ENCODE measurements around the gene HPX. TPM values are rescaled to one million over a fixed set of nuclear protein-coding genes. Genes with fewer than 3 reads are reported as not detected.
A peak's percentile ranks its signal among the peaks of the same experiment; 100 is the strongest.

Gene HPX
- total and polyA plus RNA-seq, 2 of the 4 experiments (the other 2 are of a cell fraction) = 0.36 to 1.4 TPM

DNA sequence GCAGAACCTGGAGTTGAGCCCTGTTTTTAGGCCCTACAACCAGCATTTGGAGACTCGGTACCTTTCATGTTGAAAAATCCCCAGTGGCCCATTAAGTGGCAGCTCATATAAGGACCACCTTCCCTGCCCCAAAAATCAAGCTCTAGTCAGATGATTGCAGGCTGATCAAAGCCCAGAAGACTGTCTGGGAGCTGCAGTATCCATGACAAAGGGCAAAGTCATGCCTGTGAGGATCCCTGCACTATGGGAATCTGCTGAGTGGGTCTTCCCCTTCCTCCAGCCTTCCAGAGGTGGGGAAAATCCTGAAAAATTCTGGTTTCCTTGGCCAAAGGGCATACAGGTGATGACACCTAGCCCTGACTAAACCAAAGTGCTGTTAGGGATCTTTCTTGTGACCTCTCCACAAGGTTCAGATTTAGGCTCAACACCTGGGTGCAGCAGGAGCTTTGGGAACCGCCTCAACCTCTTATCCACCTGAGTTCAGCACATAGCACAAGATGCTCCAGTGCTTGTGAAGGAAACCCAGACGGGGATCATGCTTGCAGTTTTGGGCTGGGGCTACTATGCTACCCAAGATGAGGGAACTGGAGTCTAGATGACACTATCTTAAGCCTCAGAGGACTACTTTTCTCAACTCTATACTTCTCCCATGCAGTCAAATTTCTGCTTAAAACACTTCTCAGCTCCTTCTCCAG lies 34.2 kb upstream of the HPX start:
- Histone ChIP-seq H3K23ac (ENCODE audit: low read depth, low read length) (peak overlapping the region; percentile 25), H3K9ac (ENCODE audit: low read depth, low read length) (peak overlapping the region; percentile 82; the same call in 1 of the 2 replicates), H4K91ac (ENCODE audit: insufficient read depth, low read depth, low read length) (no peak overlapping the region), H3K18ac (ENCODE audit: low read depth, low read length) (no peak overlapping the region), H3K9me3 (ENCODE audit: control insufficient read depth, insufficient read depth, low read length) (no peaks in the 10 kb centered on the region), H2BK15ac (ENCODE audit: low read depth, low read length) (no peak overlapping the region), H3K79me1 (ENCODE audit: low read depth in 1 of 2, low read length in 2 of 2) (peaks cover 25 to 69% of the 10 kb centered on the region in 2 experiments; a peak in 3 of 4 replicates), H4K8ac (ENCODE audit: low read depth in 2 of 2, low read length in 2 of 2) (peak overlapping the region; percentile 55 to 87), H2AFZ (replicated peaks; ENCODE audit: low read length, poor library complexity) (no peak overlapping the region), H4K5ac (ENCODE audit: low read depth, low read length) (peak overlapping the region; percentile 34), H3K56ac (ENCODE audit: extremely low read depth, insufficient read depth, low read length) (peak overlapping the region; percentile 63; the same call in 1 of the 2 replicates), H3K4me2 (ENCODE audit: low read depth, low read length) (peak overlapping the region; percentile 92; the same call in 1 of the 2 replicates), H3K36me3 (ENCODE audit: control insufficient read depth, insufficient read depth, low read length) (peaks cover 29% of the 10 kb centered on the region), H3K4me1 (ENCODE audit: control insufficient read depth, insufficient read depth, low read length) (peaks cover 6% of the 10 kb centered on the region), H4K20me1 (ENCODE audit: insufficient read depth, low read length) (no peaks in the 10 kb centered on the region), H3K4me3 (ENCODE audit: insufficient read depth, low read depth, low read length) (no peak overlapping the region), H2AK9ac (replicated peaks; ENCODE audit: low read depth, low read length, poor library complexity) (peak overlapping the region; percentile 70), H3K27ac (ENCODE audit: insufficient read depth, low read length) (peak overlapping the region; percentile 0; the same call in 1 of the 2 replicates), H3K14ac (replicated peaks; ENCODE audit: low read depth, low read length) (no peak overlapping the region), H2BK20ac (ENCODE audit: low read depth, low read length) (no peak overlapping the region), H2BK5ac (ENCODE audit: low read depth, low read length, poor library complexity, severe bottlenecking) (no peak overlapping the region), H2BK120ac (ENCODE audit: low read depth, low read length) (no peak overlapping the region), H2AK5ac (ENCODE audit: low read depth, low read length) (peak overlapping the region; percentile 33; the same call in 1 of the 2 replicates), H3K4ac (ENCODE audit: low read depth, low read length) (peak overlapping the region; percentile 68; the same call in 1 of the 2 replicates), H3K27me3 (ENCODE audit: control insufficient read depth, insufficient read depth, low read length) (no peaks in the 10 kb centered on the region), H3K9me1 (ENCODE audit: insufficient read depth, low read length) (peaks cover 11% of the 10 kb centered on the region)
- ATAC-seq (ENCODE audit: low read depth) (no peak), DNase-seq (peak; percentile 6)
- ChIA-PET POLR2A (ENCODE audit: unreplicated experiment) (interaction anchor here (0.6 kb wide), 1 partner anchor 282 kb away, joined by 3 read pairs; no protein-coding TSS in a partner anchor), CTCF (interaction anchor here (0.6 to 0.8 kb wide), 2 partner anchors 96 to 220 kb away, joined by 4 read pairs; no protein-coding TSS in a partner anchor)
- no TSS peak for BruUV-seq (replicated peaks)
- TF ChIP-seq RFX5 (IDR thresholded peaks at IDR 0.05; ENCODE audit: low read depth, low read length) = no peak
- TF ChIP-seq MAFK (IDR thresholded peaks at IDR 0.05; ENCODE audit: low read depth, low read length) = peak; percentile 4; the same call in 1 of the 2 replicates
- TF ChIP-seq MAZ (IDR thresholded peaks at IDR 0.05; ENCODE audit: borderline replicate concordance, low read depth, low read length) = no peak
- intact Hi-C loops (cut with micrococcal nuclease) = loop anchor here (1.0 kb wide), 1 partner anchor 137 kb away; the partner anchor contains the start of gene TAF10
- 83% methylated on average over 1 of the region's 3 CpGs; no CpG with 5 or more reads in 1 of the 2 experiments for WGBS, 2 experiments (ENCODE audit: extremely low coverage in 2 of 2, insufficient read length in 1 of 2)
- dilution Hi-C loops (cut with HindIII; ENCODE audit: low sequenced_read_pairs, unreplicated experiment) = no loop called here
- in situ Hi-C loops (cut with MboI; ENCODE audit: low sequenced_read_pairs) = no loop called here
